Muscle of leg (tissue), 11 donors: ENCODE results near the gene NLRP6. TPM values are rescaled to one million over a fixed set of nuclear protein-coding genes. Genes with fewer than 3 reads are reported as not detected.
"Not testable (repeated sequence)": the region's sequence is repeated elsewhere in the genome, so short reads cannot be mapped to it uniquely, and the experiment has no call there.

Experiments used
- DNase-seq: peaks from one replicate; pipeline ENCODE4 v3.0.0; 2013
- H3K27ac ChIP-seq: one replicate; pipeline ENCODE4 v1.5.1; 2013; ENCODE audit warnings: mild to moderate bottlenecking, low read length, control low read depth
- H3K27me3 ChIP-seq: one replicate; pipeline ENCODE4 v1.6.1; 2013; ENCODE audit warnings: low read length; ENCODE audit not compliant: control insufficient read depth, insufficient read depth
- H3K36me3 ChIP-seq: one replicate; pipeline ENCODE4 v1.6.1; 2013; ENCODE audit warnings: low read length; ENCODE audit not compliant: control insufficient read depth, insufficient read depth
- H3K4me1 ChIP-seq: one replicate; pipeline ENCODE4 v1.6.1; 2013; ENCODE audit warnings: low read length; ENCODE audit not compliant: control insufficient read depth, insufficient read depth
- H3K4me3 ChIP-seq: one replicate; pipeline ENCODE4 v1.5.1; 2013; ENCODE audit warnings: low read length, control low read depth
- H3K9me3 ChIP-seq: replicated peaks from 2 replicates; pipeline ENCODE4 v1.6.1; 2013; ENCODE audit warnings: low read depth, low read length; ENCODE audit not compliant: control insufficient read depth
- WGBS: methylation state at CpG from one replicate; pipeline ENCODE4 v1.1.5; 2013; ENCODE audit warnings: missing lambda C conversion rate; ENCODE audit not compliant: insufficient coverage; 5-methylcytosine and 5-hydroxymethylcytosine counted together
- polyA plus RNA-seq, 8 donors: library from polyadenylated mRNA; unstranded; fragments of 120-200 nt; gene quantifications; one replicate each; pipeline versions ENCODE4 v1.2.1 to v1.2.3, GENCODE V29; 2013; ENCODE audit warnings: inconsistent platforms in 1 of 8, low replicate concordance in 1 of 8; ENCODE audit not compliant: insufficient read length in 8 of 8, insufficient read depth in 1 of 8
- total RNA-seq: library from RNA; stranded (reverse); fragments of 120-200 nt; gene quantifications from one replicate; pipeline ENCODE4 v1.2.4, GENCODE V29; 2013

The NLRP6 gene
- total and polyA plus RNA-seq, 9 donors = 0.04 to 1.1 (median 0.07) TPM; not detected in 4

- 75% methylated on average over 28 of the region's 30 CpGs for WGBS
- H3K27me3 ChIP-seq = no peaks in the 10 kb centered on the region
- H3K9me3 ChIP-seq = no peaks in the 10 kb centered on the region
- H3K27ac ChIP-seq = peak overlapping the region; percentile 92
- H3K4me1 ChIP-seq = peaks cover 48% of the 10 kb centered on the region
- DNase-seq = no peak
- H3K36me3 ChIP-seq = no peaks in the 10 kb centered on the region
- H3K4me3 ChIP-seq = no peak overlapping the region
These were observed 47.8 kb downstream of the NLRP6 start for GRCh38 chr11:325796-326591.

GRCh38 chr11:326592-326841 lies 48.3 kb downstream of the NLRP6 start:
- no peak overlapping the region for H3K4me3 ChIP-seq
- no peaks in the 10 kb centered on the region for H3K9me3 ChIP-seq
- H3K4me1 ChIP-seq = peaks cover 52% of the 10 kb centered on the region
- 53% methylated on average over 6 of the region's 6 CpGs for whole genome bisulfite sequencing
- no peaks in the 10 kb centered on the region for H3K27me3 ChIP-seq
- H3K27ac ChIP-seq = peak overlapping the region; percentile 92
- DNase-seq = no peak
- H3K36me3 ChIP-seq = no peaks in the 10 kb centered on the region

- no peaks in the 10 kb centered on the region for H3K36me3 ChIP-seq
- peak; percentile 87 for DNase-seq
- H3K9me3 ChIP-seq = no peaks in the 10 kb centered on the region
- H3K27me3 ChIP-seq = no peaks in the 10 kb centered on the region
- no peak overlapping the region for H3K4me3 ChIP-seq
- WGBS = 25% methylated on average over 5 of the region's 19 CpGs
- peaks cover 54% of the 10 kb centered on the region for H3K4me1 ChIP-seq
- peak overlapping the region; percentile 92 for H3K27ac ChIP-seq
These were observed 48.8 kb downstream of the NLRP6 start for GRCh38 chr11:326842-327580.

- no CpG with 5 or more reads among the region's 3 CpGs for WGBS
- no peak for DNase-seq
- Histone ChIP-seq H3K27ac (peak overlapping the region; percentile 92), H3K36me3 (no peaks in the 10 kb centered on the region), H3K27me3 (no peaks in the 10 kb centered on the region), H3K4me3 (no peak overlapping the region), H3K4me1 (peaks cover 54% of the 10 kb centered on the region), H3K9me3 (no peaks in the 10 kb centered on the region)
These were observed 49.3 kb downstream of the NLRP6 start for GRCh38 chr11:327581-327923.

GRCh38 chr11:328012-328411 lies 49.8 kb downstream of the NLRP6 start:
- H3K36me3 ChIP-seq = no peaks in the 10 kb centered on the region
- DNase-seq = no peak
- 94% methylated on average over 13 of the region's 13 CpGs for WGBS
- H3K27me3 ChIP-seq = no peaks in the 10 kb centered on the region
- peaks cover 57% of the 10 kb centered on the region for H3K4me1 ChIP-seq
- peaks cover under 1% of the 10 kb centered on the region for H3K9me3 ChIP-seq
- H3K27ac ChIP-seq = no peak overlapping the region
- no peak overlapping the region for H3K4me3 ChIP-seq

- not testable (repeated sequence) for H3K36me3 ChIP-seq, H3K9me3 ChIP-seq, H3K27me3 ChIP-seq, H3K27ac ChIP-seq, H3K4me3 ChIP-seq, DNase-seq
- no CpG with 5 or more reads among the region's 15 CpGs for WGBS
- H3K4me1 ChIP-seq = peaks cover 55% of the 10 kb centered on the region
These were observed 50.4 kb downstream of the NLRP6 start for GRCh38 chr11:328516-329100.

- Histone ChIP-seq H3K4me3 (no peak overlapping the region), H3K4me1 (peaks cover 54% of the 10 kb centered on the region), H3K36me3 (no peaks in the 10 kb centered on the region), H3K27ac (no peak overlapping the region), H3K27me3 (no peaks in the 10 kb centered on the region), H3K9me3 (peaks cover 4% of the 10 kb centered on the region)
- no CpG with 5 or more reads among the region's 2 CpGs for WGBS
- no peak for DNase-seq
These were observed 51.7 kb downstream of the NLRP6 start for GRCh38 chr11:329886-330253.

GRCh38 chr11:330307-330693 lies 52.1 kb downstream of the NLRP6 start:
- Histone ChIP-seq H3K4me1 (peaks cover 57% of the 10 kb centered on the region), H3K4me3 (no peak overlapping the region)
- WGBS = 58% methylated on average over 11 of the region's 14 CpGs

GRCh38 chr11:330694-331357 lies 52.6 kb downstream of the NLRP6 start:
- 82% methylated on average over 27 of the region's 34 CpGs for WGBS

More at GRCh38 chr11:330307-330693, 52.1 kb downstream of the NLRP6 start:
- Histone ChIP-seq H3K9me3 (peaks cover 4% of the 10 kb centered on the region), H3K36me3 (no peaks in the 10 kb centered on the region), H3K27ac (no peak overlapping the region), H3K27me3 (no peaks in the 10 kb centered on the region)
- DNase-seq = no peak

More at GRCh38 chr11:330694-331357, 52.6 kb downstream of the NLRP6 start:
- H3K9me3 ChIP-seq = peaks cover 4% of the 10 kb centered on the region
- H3K36me3 ChIP-seq = no peaks in the 10 kb centered on the region
- H3K27me3 ChIP-seq = no peaks in the 10 kb centered on the region
- DNase-seq = no peak
- no peak overlapping the region for H3K27ac ChIP-seq
- H3K4me1 ChIP-seq = peaks cover 57% of the 10 kb centered on the region
- no peak overlapping the region for H3K4me3 ChIP-seq
